Endothelial cell of umbilical vein (primary cell): ENCODE results near the gene FGFR4. TPM values are rescaled to one million over a fixed set of nuclear protein-coding genes. Genes with fewer than 3 reads are reported as not detected.

Source experiments
- BruUV-seq: library from RNA; stranded (reverse); fragments of 400-500 nt; replicated peaks from 2 replicates; lab custom pipeline; 2021; lab: Mats Ljungman, UMichigan
- CTCF ChIA-PET: fragments of 300-600, 350-600 bp; sonication (Branson Sonifier 250); formaldehyde crosslinking; loops from one replicate; lab custom pipeline; 2021; ENCODE audit warnings: antibody characterized with exemption, inconsistent platforms; lab: Charles Lee
- POLR2A ChIA-PET: fragments of 300-600, 350-600 bp; sonication (Branson Sonifier 250); formaldehyde crosslinking; loops from one replicate; lab custom pipeline; 2021; ENCODE audit warnings: antibody characterized with exemption, inconsistent platforms; lab: Charles Lee
- DNase-seq: peaks from one replicate; pipeline ENCODE4 v3.0.0-alpha.2; 2011; ENCODE audit warnings: low read depth, low spot score
- FAIRE-seq: peaks from 2 replicates; lab custom pipeline; 2011; peaks lifted over from hg19 to GRCh38; lab: Jason Lieb, UNC
- H2AFZ ChIP-seq: 2 replicates; pipeline ENCODE4 v1.6.0; 2012; ENCODE audit warnings: low read depth, low read length, control low read depth, inconsistent platforms
- H3K27ac ChIP-seq: 2 replicates; pipeline ENCODE4 v1.5.1; 2011; ENCODE audit warnings: low read depth, mild to moderate bottlenecking, control low read depth, low read length, moderate library complexity; ENCODE audit not compliant: insufficient read depth
- H3K27me3 ChIP-seq, 2 experiments: 2 replicates each; pipeline versions ENCODE4 v1.6.0 to v1.6.1; 2011; ENCODE audit warnings: low read length in 2 of 2, mixed read lengths in 1 of 2; ENCODE audit not compliant: control insufficient read depth in 2 of 2, insufficient read depth in 2 of 2
- H3K36me3 ChIP-seq, 2 experiments: 2 replicates in 1 of 2; 3 replicates in 1 of 2; pipeline ENCODE4 v1.5.1; 2011; ENCODE audit warnings: low read length in 2 of 2, mild to moderate bottlenecking in 1 of 2, moderate library complexity in 1 of 2; ENCODE audit not compliant: control insufficient read depth in 2 of 2, insufficient read depth in 2 of 2; ENCODE audit errors: extremely low read depth in 1 of 2
- H3K4me1 ChIP-seq: 3 replicates; pipeline ENCODE4 v1.5.1; 2011; ENCODE audit warnings: mild to moderate bottlenecking, low read length; ENCODE audit not compliant: control insufficient read depth, insufficient read depth; ENCODE audit errors: extremely low read depth
- H3K4me2 ChIP-seq: 2 replicates; pipeline ENCODE4 v1.6.1; 2011; ENCODE audit warnings: low read length, control low read depth, mixed read lengths; ENCODE audit not compliant: insufficient read depth
- H3K4me3 ChIP-seq, 3 experiments: fragments of 200-600 bp in 1 of 3; sonication (generic), shearing (Covaris generic) in 1 of 3; replicated peaks in 1 of 3; 2 replicates each; pipeline ENCODE4 v1.5.1; 2011 to 2016; ENCODE audit warnings: control low read depth in 3 of 3, low read length in 3 of 3, mild to moderate bottlenecking in 2 of 3, inconsistent platforms in 1 of 3, low read depth in 1 of 3, moderate library complexity in 1 of 3; ENCODE audit not compliant: insufficient read depth in 1 of 3
- H3K79me2 ChIP-seq: 2 replicates; pipeline ENCODE4 v1.6.0; 2012; ENCODE audit warnings: low read length, inconsistent platforms; ENCODE audit not compliant: control insufficient read depth, insufficient read depth
- H3K9ac ChIP-seq: replicated peaks from 2 replicates; pipeline ENCODE3; 2011; ENCODE audit warnings: low read length, control low read depth; ENCODE audit not compliant: insufficient read depth; ENCODE audit errors: extremely low read depth
- H3K9me1 ChIP-seq: replicated peaks from 3 replicates; pipeline ENCODE4 v1.6.0; 2011; ENCODE audit warnings: mild to moderate bottlenecking, low read length; ENCODE audit not compliant: control insufficient read depth, insufficient read depth; ENCODE audit errors: extremely low read depth
- H3K9me3 ChIP-seq: replicated peaks from 2 replicates; pipeline ENCODE4 v1.5.1; 2012; ENCODE audit warnings: low read length, inconsistent platforms; ENCODE audit not compliant: control insufficient read depth, insufficient read depth
- H4K20me1 ChIP-seq: replicated peaks from 2 replicates; pipeline ENCODE3; 2011; ENCODE audit warnings: mild to moderate bottlenecking, low read length; ENCODE audit not compliant: control insufficient read depth, insufficient read depth; ENCODE audit errors: extremely low read depth
- EZH2 ChIP-seq: IDR thresholded peaks from 2 replicates; pipeline ENCODE4 v1.6.1; 2012; ENCODE audit warnings: borderline replicate concordance, low read depth, mild to moderate bottlenecking, moderate library complexity, low read length, inconsistent platforms; ENCODE audit not compliant: severe bottlenecking
- FOS ChIP-seq: IDR thresholded peaks from 2 replicates; pipeline ENCODE4 v1.6.1; 2011; ENCODE audit warnings: mild to moderate bottlenecking, low read length, moderate library complexity, borderline replicate concordance; ENCODE audit not compliant: insufficient read depth
- GATA2 ChIP-seq: IDR thresholded peaks from 2 replicates; pipeline ENCODE4 v1.7.0; 2011; ENCODE audit warnings: low read depth, mild to moderate bottlenecking, moderate library complexity, mixed read lengths, low read length; ENCODE audit not compliant: insufficient read length, insufficient read depth
- JUN ChIP-seq: IDR thresholded peaks from 2 replicates; pipeline ENCODE4 v1.6.1; 2011; ENCODE audit warnings: borderline replicate concordance, low read depth; ENCODE audit not compliant: insufficient read length, insufficient read depth
- MAX ChIP-seq: IDR thresholded peaks from 2 replicates; pipeline ENCODE4 v1.6.1; 2011; ENCODE audit not compliant: insufficient read depth, insufficient read length
- POLR2A ChIP-seq: IDR thresholded peaks from 2 replicates; pipeline ENCODE4 v1.6.1; 2012; ENCODE audit warnings: low read depth, mild to moderate bottlenecking, control low read depth, low read length
- POLR2AphosphoS5 ChIP-seq: IDR thresholded peaks from 2 replicates; pipeline ENCODE4 v1.6.1; 2012; ENCODE audit warnings: low read depth, mild to moderate bottlenecking, control low read depth, low read length, moderate library complexity; ENCODE audit not compliant: insufficient read depth
- dilution Hi-C: fragments of 300-500 bp; cut with MboI; formaldehyde crosslinking; loops from one replicate; pipeline ENCODE4 v1.15.0; 2019; ENCODE audit warnings: low sequenced_read_pairs; ENCODE audit not compliant: extremely low pct_ligation_motif_present
- intact Hi-C: fragments of 100-400 bp; cut with micrococcal nuclease; formaldehyde crosslinking; loops from one replicate; pipeline ENCODE4 v1.10.0; 2022
- polyA plus RNA-seq, 4 experiments: library from polyadenylated mRNA; depleted of rRNA in 3 of 4; stranded (reverse) in 3 of 4; unstranded in 1 of 4; fragments of >200 nt; gene quantifications; 2 replicates each; pipeline versions ENCODE4 v1.2.1 to v1.2.3, GENCODE V29; 2011 to 2012; ENCODE audit warnings: missing spikeins in 1 of 4
- total RNA-seq: library from RNA; stranded (reverse); gene quantifications from 2 replicates; pipeline ENCODE4 v1.2.3, GENCODE V29; 2021

Gene FGFR4
- total and polyA plus RNA-seq, 2 donors (not counting 3 experiments of a cell fraction or from before 2014, with no cell fraction given): 1.9 to 2.9 TPM

- Histone ChIP-seq H3K9me1 (no peaks in the 10 kb centered on the region), H3K27me3 (no peaks in the 10 kb centered on the region), H3K36me3 (peaks cover 0 to 16% of the 10 kb centered on the region in 2 experiments), H3K4me2 (no peak overlapping the region), H3K27ac (no peak overlapping the region), H4K20me1 (no peaks in the 10 kb centered on the region), H3K4me1 (no peaks in the 10 kb centered on the region), H2AFZ (no peak overlapping the region), H3K4me3 (no peak overlapping the region), H3K9me3 (no peaks in the 10 kb centered on the region), H3K9ac (no peak overlapping the region), H3K79me2 (no peaks in the 10 kb centered on the region)
- intact Hi-C loops (no loop called here), dilution Hi-C loops (no loop called here)
- CTCF ChIA-PET: interaction anchor here (8.6 kb wide), 1 partner anchor 45 kb away, joined by 274 read pairs; no protein-coding TSS in a partner anchor
- TF ChIP-seq JUN (no peak), MAX (no peak), POLR2AphosphoS5 (no peak), POLR2A (no peak), GATA2 (no peak), FOS (no peak), EZH2 (no peak)
- no peak for DNase-seq
- no TSS peak for BruUV-seq
- no peak for FAIRE-seq
- POLR2A ChIA-PET: no interaction called here
Measured at GRCh38 chr5:177066224-177066623, 20.5 kb upstream of the FGFR4 start.

GRCh38 chr5:177067503-177067902 is 19.2 kb upstream of the FGFR4 start:
- H3K27ac ChIP-seq: no peak overlapping the region
- H3K4me2 ChIP-seq: no peak overlapping the region
- BruUV-seq: no TSS peak
- no peaks in the 10 kb centered on the region for H3K9me1 ChIP-seq
- ChIA-PET POLR2A (no interaction called here), CTCF (interaction anchor here (8.6 kb wide), 1 partner anchor 44 kb away, joined by 274 read pairs; no protein-coding TSS in a partner anchor)
- TF ChIP-seq FOS: no peak
- no peak for TF ChIP-seq POLR2AphosphoS5
- intact Hi-C loops: no loop called here
- H3K4me3 ChIP-seq: no peak overlapping the region
- no peaks in the 10 kb centered on the region for H3K4me1 ChIP-seq
- dilution Hi-C loops: no loop called here
- no peaks in the 10 kb centered on the region for H3K79me2 ChIP-seq
- no peak overlapping the region for H2AFZ ChIP-seq
- H3K9me3 ChIP-seq: no peaks in the 10 kb centered on the region
- no peak overlapping the region for H3K9ac ChIP-seq
- H4K20me1 ChIP-seq: no peaks in the 10 kb centered on the region
- FAIRE-seq: no peak
- no peak for DNase-seq
- H3K36me3 ChIP-seq: peaks cover 0 to 14% of the 10 kb centered on the region in 2 experiments
- H3K27me3 ChIP-seq: no peaks in the 10 kb centered on the region
